ENCODE results near the gene MED16. TPM values are rescaled to one million over a fixed set of nuclear protein-coding genes. Genes with fewer than 3 reads are reported as not detected.

MED16 gene
- total RNA-seq, 1 experiment from 2014 or later, result 25.9 TPM

Other genes with a start within 250 kb of the MED16 start
- gene RNF126, start 230.0 kb downstream of the MED16 start, total RNA-seq (2014; rRNA removed), result 86.4 and 89.2 TPM in 2 replicates
- 49.9 and 53.3 TPM in 2 replicates for gene FSTL3, start 216.8 kb downstream of the MED16 start, total RNA-seq (2014; rRNA removed)
- not detected in 2 replicates for gene PRSS57, start 197.7 kb downstream of the MED16 start, total RNA-seq (2014; rRNA removed)
- 10.8 and 13.0 TPM in 2 replicates for gene PALM, start 184.3 kb downstream of the MED16 start, total RNA-seq (2014; rRNA removed)
- 115 and 130 TPM in 2 replicates for gene MISP, start 142.1 kb downstream of the MED16 start, total RNA-seq (2014; rRNA removed)
- gene PTBP1, start 95.7 kb downstream of the MED16 start, total RNA-seq (2014; rRNA removed), result 395 and 412 TPM in 2 replicates
- not detected in 2 replicates for gene PLPPR3, start 71.2 kb downstream of the MED16 start, total RNA-seq (2014; rRNA removed)
- gene AZU1, start 65.3 kb downstream of the MED16 start, total RNA-seq (2014; rRNA removed), result not detected in 2 replicates
- 0.29 and 0.40 TPM in 2 replicates for gene PRTN3, start 52.2 kb downstream of the MED16 start, total RNA-seq (2014; rRNA removed)
- not detected in 2 replicates for gene ELANE, start 40.9 kb downstream of the MED16 start, total RNA-seq (2014; rRNA removed)
- gene CFD, start 33.5 kb downstream of the MED16 start, total RNA-seq (2014; rRNA removed), result 22.4 and 38.0 TPM in 2 replicates
- gene RNU6-9, start 297 bp upstream of the MED16 start, total RNA-seq (2014; rRNA removed), result not detected in 2 replicates
- 34.0 and 44.9 TPM in 2 replicates for gene R3HDM4, start 20.0 kb upstream of the MED16 start, total RNA-seq (2014; rRNA removed)
- gene KISS1R, start 24.1 kb upstream of the MED16 start, total RNA-seq (2014; rRNA removed), result 1.2 and 3.9 TPM in 2 replicates
- gene ARID3A, start 32.8 kb upstream of the MED16 start, total RNA-seq (2014; rRNA removed), result 5.6 and 13.9 TPM in 2 replicates
- gene WDR18, start 91.2 kb upstream of the MED16 start, total RNA-seq (2014; rRNA removed), result 56.7 and 99.6 TPM in 2 replicates
- gene GRIN3B, start 107.2 kb upstream of the MED16 start, total RNA-seq (2014; rRNA removed), result 0.63 and 0.69 TPM in 2 replicates
- 136 and 162 TPM in 2 replicates for gene TMEM259, start 127.9 kb upstream of the MED16 start, total RNA-seq (2014; rRNA removed)
- gene RNU6-2, start 128.3 kb upstream of the MED16 start, total RNA-seq (2014; rRNA removed), result not detected in 2 replicates
- gene CNN2, start 133.4 kb upstream of the MED16 start, total RNA-seq (2014; rRNA removed), result 97.9 and 107 TPM in 2 replicates
- 27.3 and 31.3 TPM in 2 replicates for gene ABCA7, start 146.9 kb upstream of the MED16 start, total RNA-seq (2014; rRNA removed)
- gene ARHGAP45, start 174.0 kb upstream of the MED16 start, total RNA-seq (2014; rRNA removed), result 45.3 and 68.4 TPM in 2 replicates
- 335 and 375 TPM in 2 replicates for gene POLR2E, start 202.2 kb upstream of the MED16 start, total RNA-seq (2014; rRNA removed)
- gene GPX4, start 210.8 kb upstream of the MED16 start, total RNA-seq (2014; rRNA removed), result 517 and 644 TPM in 2 replicates